Calu3 (cell line): ENCODE measurements around the gene KANK4. TPM values are rescaled to one million over a fixed set of nuclear protein-coding genes. Genes with fewer than 3 reads are reported as not detected.

Source experiments
- BruUV-seq: library from RNA; stranded (reverse); fragments of 400-500 nt; replicated peaks from 2 replicates; lab custom pipeline; 2021; lab: Mats Ljungman, UMichigan
- CTCF ChIA-PET: fragments of 300-600 bp; sonication (Branson Sonifier 250); formaldehyde crosslinking; loops from one replicate; lab custom pipeline; 2022; ENCODE audit warnings: antibody characterized with exemption; lab: Charles Lee
- DNase-seq: peaks from one replicate; pipeline ENCODE4 v3.0.0; 2022
- H3K27ac Mint-ChIP-seq: one replicate; pipeline ENCODE4 v1.8.0; 2022; ENCODE audit warnings: mixed read lengths; ENCODE audit not compliant: unreplicated experiment
- H3K27me3 Mint-ChIP-seq: one replicate; pipeline ENCODE4 v1.8.0; 2022; ENCODE audit warnings: mixed read lengths; ENCODE audit not compliant: unreplicated experiment
- H3K36me3 Mint-ChIP-seq: one replicate; pipeline ENCODE4 v1.8.0; 2022; ENCODE audit warnings: mild to moderate bottlenecking, moderate library complexity, mixed read lengths; ENCODE audit not compliant: insufficient read depth, unreplicated experiment
- H3K4me1 Mint-ChIP-seq: one replicate; pipeline ENCODE4 v1.8.0; 2022; ENCODE audit warnings: mild to moderate bottlenecking, low read depth, mixed read lengths; ENCODE audit not compliant: unreplicated experiment
- H3K4me3 Mint-ChIP-seq: one replicate; pipeline ENCODE4 v1.8.0; 2022; ENCODE audit warnings: mild to moderate bottlenecking, low read depth, moderate library complexity, mixed read lengths; ENCODE audit not compliant: unreplicated experiment
- H3K9me3 Mint-ChIP-seq: one replicate; pipeline ENCODE4 v1.8.0; 2022; ENCODE audit warnings: low read depth, mixed read lengths; ENCODE audit not compliant: unreplicated experiment
- CTCF ChIP-seq: fragments of 200-600 bp; IDR thresholded peaks from one replicate; pipeline ENCODE4 v1.8.0; 2022; ENCODE audit warnings: antibody characterized with exemption; ENCODE audit not compliant: unreplicated experiment
- intact Hi-C: fragments of 100-400 bp; cut with micrococcal nuclease; formaldehyde crosslinking; loops from one replicate; pipeline ENCODE4 v1.10.0; 2022; ENCODE audit not compliant: unreplicated experiment
- total RNA-seq: library from RNA; stranded (reverse); gene quantifications from 2 replicates; pipeline ENCODE4 v1.2.3, GENCODE V29; 2022

Gene KANK4
- total RNA-seq, 1 experiment from 2014 or later: not detected

- DNase-seq: no peak
- no peak overlapping the region for H3K4me3 Mint-ChIP-seq
Measured at GRCh38 chr1:62280150-62280549, 39.1 kb downstream of the KANK4 start.

GRCh38 chr1:62276791-62277190 lies 42.4 kb downstream of the KANK4 start:
- CTCF ChIA-PET: no interaction called here
- TF ChIP-seq CTCF: no peak
- Mint-ChIP-seq H3K27ac (no peak overlapping the region), H3K27me3 (peaks cover 91% of the 10 kb centered on the region), H3K9me3 (peaks cover 4% of the 10 kb centered on the region), H3K4me1 (no peaks in the 10 kb centered on the region), H3K4me3 (no peak overlapping the region), H3K36me3 (no peaks in the 10 kb centered on the region)
- BruUV-seq: no TSS peak
- DNase-seq: no peak
- intact Hi-C loops: no loop called here

More at GRCh38 chr1:62280150-62280549, 39.1 kb downstream of the KANK4 start:
- TF ChIP-seq CTCF: no peak
- no peaks in the 10 kb centered on the region for H3K36me3 Mint-ChIP-seq
- intact Hi-C loops: no loop called here
- peaks cover 99% of the 10 kb centered on the region for H3K27me3 Mint-ChIP-seq
- peaks cover 4% of the 10 kb centered on the region for H3K9me3 Mint-ChIP-seq
- H3K4me1 Mint-ChIP-seq: no peaks in the 10 kb centered on the region
- CTCF ChIA-PET: interaction anchor here (0.6 to 0.9 kb wide), 2 partner anchors 9 to 82 kb away, joined by 3 read pairs; no protein-coding TSS in a partner anchor
- no peak overlapping the region for H3K27ac Mint-ChIP-seq
- BruUV-seq: no TSS peak

DNA sequence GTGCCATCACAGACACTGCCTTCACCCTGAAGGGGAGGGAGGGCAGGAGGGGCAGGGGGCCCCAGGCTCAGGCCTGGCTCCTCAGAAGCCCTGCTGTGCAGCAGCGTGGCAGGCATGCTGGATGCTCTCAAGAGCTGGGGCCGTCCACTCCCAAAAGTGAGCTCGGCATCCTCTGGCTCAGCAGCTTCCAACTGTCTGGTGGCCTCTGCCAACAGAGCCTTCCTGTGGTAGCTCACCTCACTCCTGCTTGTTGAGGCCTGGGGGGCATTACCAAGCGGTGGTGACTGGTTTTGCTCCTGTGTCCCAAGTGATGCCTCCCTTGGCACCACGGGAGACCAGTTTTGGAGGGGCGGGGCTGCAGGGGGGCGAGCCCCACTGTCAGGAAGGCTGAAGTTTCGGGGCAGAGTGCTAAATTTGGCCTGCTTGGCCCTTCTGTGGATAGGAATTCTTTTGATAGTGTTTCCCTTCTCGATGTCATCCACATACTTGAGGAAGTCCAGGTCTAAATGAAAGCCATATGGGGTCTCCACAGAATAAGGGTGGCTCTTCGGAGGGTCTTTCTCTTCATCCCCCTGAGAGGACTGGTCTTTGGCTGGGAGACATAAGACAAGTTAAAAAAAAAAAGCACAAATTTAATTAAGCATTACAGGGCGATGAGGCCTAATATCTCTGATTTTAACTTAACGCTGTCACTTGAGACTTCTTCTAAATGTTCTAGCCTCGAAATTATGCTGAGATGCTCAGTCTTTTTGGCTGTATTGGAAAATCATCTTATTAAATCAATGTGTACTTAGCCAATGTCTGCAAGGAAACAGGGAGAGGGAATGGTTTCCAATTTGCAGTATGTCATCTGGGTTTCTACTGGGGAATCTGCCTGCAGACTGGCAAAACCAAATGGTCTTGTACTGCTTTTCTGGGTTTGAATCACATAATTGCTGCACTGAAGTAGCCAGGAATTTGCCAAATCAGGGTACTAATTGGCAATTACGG lies 44.4 kb downstream of the KANK4 start:
- Mint-ChIP-seq H3K27me3 (peaks cover 91% of the 10 kb centered on the region), H3K36me3 (no peaks in the 10 kb centered on the region), H3K4me1 (no peaks in the 10 kb centered on the region), H3K9me3 (peaks cover 4% of the 10 kb centered on the region), H3K4me3 (no peak overlapping the region), H3K27ac (no peak overlapping the region)
- no peak for DNase-seq
- intact Hi-C loops: no loop called here
- CTCF ChIA-PET: no interaction called here
- no TSS peak for BruUV-seq
- no peak for TF ChIP-seq CTCF

DNA sequence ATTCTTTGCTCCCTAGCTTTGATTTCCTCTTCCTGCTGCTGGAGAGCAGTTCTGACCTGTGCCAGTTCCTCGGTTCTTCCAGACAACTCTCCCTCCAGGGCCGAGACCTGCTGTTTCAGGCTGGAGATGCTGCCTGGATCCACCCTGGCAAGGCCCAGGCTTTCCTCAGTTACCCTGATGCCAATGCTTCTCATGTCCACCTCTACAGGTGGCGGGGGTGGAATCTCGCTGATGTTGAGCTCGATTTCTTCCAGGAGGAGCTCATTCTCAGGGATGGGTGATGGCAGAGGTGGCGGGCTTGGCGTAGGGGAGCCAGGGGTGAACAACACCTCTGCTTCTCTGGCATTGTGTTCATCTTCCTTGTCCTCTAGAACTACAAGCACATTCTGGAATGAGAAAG lies 45.3 kb downstream of the KANK4 start:
- H3K4me3 Mint-ChIP-seq: no peak overlapping the region
- no peak for DNase-seq
- no peaks in the 10 kb centered on the region for H3K36me3 Mint-ChIP-seq
- CTCF ChIA-PET: no interaction called here
- intact Hi-C loops: no loop called here
- H3K4me1 Mint-ChIP-seq: no peaks in the 10 kb centered on the region
- H3K9me3 Mint-ChIP-seq: peaks cover 4% of the 10 kb centered on the region
- no peak for TF ChIP-seq CTCF
- no TSS peak for BruUV-seq
- no peak overlapping the region for H3K27ac Mint-ChIP-seq
- peaks cover 91% of the 10 kb centered on the region for H3K27me3 Mint-ChIP-seq
